ENCODE results near the gene FAM171A1.

GRCh38 chr10:15232279-15232678 lies 138.8 kb downstream of the FAM171A1 start:
- TF ChIP-seq POLR2AphosphoS5 (IDR thresholded peaks at IDR 0.05) (no peak), POLR2A (IDR thresholded peaks at IDR 0.05) (no peak), CTCF (IDR thresholded peaks at IDR 0.05) (no peak)
